RWPE2 (cell line): ENCODE data around the gene SNX20.
A peak's percentile ranks its signal among the peaks of the same experiment; 100 is the strongest.

ENCODE experiments used
- ATAC-seq: fragments of 200-7000 bp; cut with Tn5 transposase; 3 replicates; pipeline ENCODE4 v1.9.1; 2021; ENCODE audit warnings: low read depth
- DNase-seq: peaks from one replicate; pipeline ENCODE4 v3.0.0-alpha.2; 2020; ENCODE audit warnings: low spot score
- H3K27ac ChIP-seq: fragments of 450-650 bp; 2 replicates; pipeline ENCODE4 v1.5.1; 2017; ENCODE audit warnings: mild to moderate bottlenecking; ENCODE audit not compliant: poor library complexity, severe bottlenecking
- H3K27me3 ChIP-seq: fragments of 250-450 bp; sonication (Bioruptor Pico); 2 replicates; pipeline ENCODE4 v1.5.1; 2021; ENCODE audit warnings: mild to moderate bottlenecking, moderate library complexity; ENCODE audit not compliant: insufficient read depth, poor library complexity, severe bottlenecking
- H3K36me3 ChIP-seq: fragments of 250-450 bp; sonication (Bioruptor Pico); 2 replicates; pipeline ENCODE4 v1.5.1; 2020; ENCODE audit warnings: low read depth, mild to moderate bottlenecking, moderate library complexity
- H3K4me1 ChIP-seq: fragments of 250-450 bp; sonication (Bioruptor Pico); 2 replicates; pipeline ENCODE4 v1.5.1; 2021; ENCODE audit warnings: mild to moderate bottlenecking, moderate library complexity; ENCODE audit not compliant: insufficient read depth, poor library complexity, severe bottlenecking
- H3K4me3 ChIP-seq: fragments of 250-450 bp; sonication (Bioruptor Pico); 2 replicates; pipeline ENCODE4 v1.5.1; 2021; ENCODE audit warnings: mild to moderate bottlenecking, moderate library complexity; ENCODE audit not compliant: severe bottlenecking
- H3K9me3 ChIP-seq: fragments of 250-450 bp; sonication (Bioruptor Pico); 2 replicates; pipeline ENCODE4 v1.5.1; 2021; ENCODE audit warnings: mild to moderate bottlenecking, moderate library complexity; ENCODE audit not compliant: severe bottlenecking
- TF ChIP-seq, protein P1 (sequence below): fragments of 450-650 bp; IDR thresholded peaks from one replicate; pipeline ENCODE4 v1.5.1; 2017; ENCODE audit warnings: mild to moderate bottlenecking, moderate library complexity; ENCODE audit not compliant: poor library complexity, severe bottlenecking

Gene SNX20

DNA sequence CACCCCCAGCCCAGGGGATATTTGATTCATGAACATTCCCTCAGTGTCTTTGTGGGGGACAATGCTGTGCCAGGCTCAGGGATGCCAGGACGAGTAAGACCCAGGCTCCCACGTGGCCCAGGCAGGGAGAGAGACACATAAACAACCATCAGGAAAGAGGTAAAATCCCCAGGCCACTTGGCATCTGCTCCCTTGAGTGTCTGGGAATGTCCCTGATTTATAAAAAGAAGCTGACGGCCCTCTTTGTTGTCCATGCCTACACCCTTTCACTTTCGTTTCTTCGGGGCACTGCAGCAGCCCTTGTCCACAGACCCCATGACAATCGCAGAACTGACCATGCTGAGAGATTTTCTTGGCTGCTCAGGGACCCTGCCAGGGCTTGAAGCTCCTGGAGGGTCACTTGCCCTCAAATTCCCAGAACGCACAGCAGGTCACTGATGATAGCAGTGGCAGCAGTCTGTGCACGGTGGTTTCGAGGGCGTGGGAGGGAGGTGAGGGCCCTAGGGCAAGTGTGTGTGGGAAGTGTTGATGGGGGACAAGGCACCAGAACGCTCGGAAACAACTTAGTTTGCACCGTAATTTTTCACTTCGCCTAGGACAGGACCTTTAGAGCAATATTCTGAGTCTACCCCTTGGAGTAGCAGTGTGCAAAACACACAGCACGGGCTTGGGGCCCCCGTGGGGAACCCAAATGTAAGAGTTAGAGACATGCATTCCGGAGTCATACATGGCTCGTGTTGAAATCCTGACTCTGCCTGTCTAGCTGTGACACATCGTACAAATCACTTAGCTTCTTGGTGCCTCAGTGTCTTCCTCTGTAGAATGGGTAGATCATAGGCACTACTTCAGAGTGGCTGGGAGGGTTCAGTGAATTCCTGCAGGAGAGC lies 17.0 kb upstream of the SNX20 start:
- TF ChIP-seq, protein P1, sequence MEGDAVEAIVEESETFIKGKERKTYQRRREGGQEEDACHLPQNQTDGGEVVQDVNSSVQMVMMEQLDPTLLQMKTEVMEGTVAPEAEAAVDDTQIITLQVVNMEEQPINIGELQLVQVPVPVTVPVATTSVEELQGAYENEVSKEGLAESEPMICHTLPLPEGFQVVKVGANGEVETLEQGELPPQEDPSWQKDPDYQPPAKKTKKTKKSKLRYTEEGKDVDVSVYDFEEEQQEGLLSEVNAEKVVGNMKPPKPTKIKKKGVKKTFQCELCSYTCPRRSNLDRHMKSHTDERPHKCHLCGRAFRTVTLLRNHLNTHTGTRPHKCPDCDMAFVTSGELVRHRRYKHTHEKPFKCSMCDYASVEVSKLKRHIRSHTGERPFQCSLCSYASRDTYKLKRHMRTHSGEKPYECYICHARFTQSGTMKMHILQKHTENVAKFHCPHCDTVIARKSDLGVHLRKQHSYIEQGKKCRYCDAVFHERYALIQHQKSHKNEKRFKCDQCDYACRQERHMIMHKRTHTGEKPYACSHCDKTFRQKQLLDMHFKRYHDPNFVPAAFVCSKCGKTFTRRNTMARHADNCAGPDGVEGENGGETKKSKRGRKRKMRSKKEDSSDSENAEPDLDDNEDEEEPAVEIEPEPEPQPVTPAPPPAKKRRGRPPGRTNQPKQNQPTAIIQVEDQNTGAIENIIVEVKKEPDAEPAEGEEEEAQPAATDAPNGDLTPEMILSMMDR: no peak
- Histone ChIP-seq H3K27me3 (no peaks in the 10 kb centered on the region), H3K27ac (no peak overlapping the region), H3K36me3 (no peaks in the 10 kb centered on the region), H3K4me3 (no peak overlapping the region), H3K9me3 (no peaks in the 10 kb centered on the region), H3K4me1 (peaks cover 28% of the 10 kb centered on the region)
- DNase-seq (no peak), ATAC-seq (no peak)

DNA sequence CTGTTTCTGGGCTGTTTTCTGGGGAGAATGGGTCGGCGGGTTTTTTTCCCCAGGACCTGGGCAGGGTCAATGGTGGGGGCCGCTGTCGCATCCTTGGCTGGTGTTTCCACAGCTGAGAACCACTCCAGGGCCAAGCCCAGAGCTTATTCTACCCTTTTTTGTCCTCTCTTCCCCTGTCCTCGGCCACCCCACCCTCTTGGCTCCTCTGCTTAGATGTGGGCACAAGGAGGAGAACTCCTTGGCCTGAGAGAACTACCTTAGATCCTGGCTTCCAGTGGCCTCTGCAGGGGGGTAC lies 16.3 kb upstream of the SNX20 start:
- H3K27ac ChIP-seq: peak overlapping the region; percentile 23
- H3K4me1 ChIP-seq: peaks cover 28% of the 10 kb centered on the region
- no peaks in the 10 kb centered on the region for H3K36me3 ChIP-seq
- TF ChIP-seq, protein P1: no peak
- no peaks in the 10 kb centered on the region for H3K9me3 ChIP-seq
- H3K27me3 ChIP-seq: no peaks in the 10 kb centered on the region
- DNase-seq (no peak), ATAC-seq (no peak)
- H3K4me3 ChIP-seq: no peak overlapping the region

DNA sequence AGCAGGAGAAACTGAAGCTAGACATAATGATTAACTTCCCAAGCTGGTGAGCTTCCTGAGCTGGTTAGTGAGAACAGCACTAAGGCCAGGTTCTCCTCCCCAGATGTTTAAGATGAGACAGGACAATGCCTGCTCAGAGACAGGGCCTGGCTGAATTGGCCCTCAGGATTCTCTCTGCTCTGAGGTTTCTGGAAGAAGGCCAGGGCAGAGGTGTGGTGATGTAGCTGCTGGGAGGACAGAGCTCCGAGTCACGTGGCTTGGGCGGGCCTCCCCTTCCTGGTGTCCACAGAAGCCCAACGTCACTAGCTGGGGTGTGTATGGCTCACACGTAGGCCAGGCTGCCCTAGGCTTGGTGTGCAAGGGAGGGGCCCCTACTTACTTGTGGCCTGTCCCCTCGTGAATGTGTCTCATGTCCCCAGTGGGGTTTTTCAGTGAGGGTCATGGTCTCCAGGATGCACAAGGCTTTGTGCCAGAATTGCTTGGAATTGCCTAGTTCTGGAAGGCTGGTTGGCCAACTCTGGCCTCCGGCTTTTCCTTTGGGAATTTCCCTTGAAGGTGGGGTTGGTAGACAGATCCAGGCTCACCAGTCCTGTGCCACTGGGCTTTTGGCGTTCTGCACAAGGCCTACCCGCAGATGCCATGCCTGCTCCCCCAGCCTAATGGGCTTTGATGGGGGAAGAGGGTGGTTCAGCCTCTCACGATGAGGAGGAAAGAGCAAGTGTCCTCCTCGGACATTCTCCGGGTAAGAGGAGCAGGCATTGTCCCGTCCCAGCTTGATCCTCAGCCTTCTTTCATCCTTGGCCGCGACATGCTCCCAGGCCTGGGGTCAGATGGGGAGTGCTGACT lies 15.7 kb upstream of the SNX20 start:
- DNase-seq (peak; percentile 95), ATAC-seq (peak; percentile 76)
- H3K27me3 ChIP-seq: no peaks in the 10 kb centered on the region
- no peak overlapping the region for H3K4me3 ChIP-seq
- no peaks in the 10 kb centered on the region for H3K9me3 ChIP-seq
- peak overlapping the region; percentile 23 for H3K27ac ChIP-seq
- no peaks in the 10 kb centered on the region for H3K36me3 ChIP-seq
- peaks cover 28% of the 10 kb centered on the region for H3K4me1 ChIP-seq
- TF ChIP-seq, protein P1: no peak

DNA sequence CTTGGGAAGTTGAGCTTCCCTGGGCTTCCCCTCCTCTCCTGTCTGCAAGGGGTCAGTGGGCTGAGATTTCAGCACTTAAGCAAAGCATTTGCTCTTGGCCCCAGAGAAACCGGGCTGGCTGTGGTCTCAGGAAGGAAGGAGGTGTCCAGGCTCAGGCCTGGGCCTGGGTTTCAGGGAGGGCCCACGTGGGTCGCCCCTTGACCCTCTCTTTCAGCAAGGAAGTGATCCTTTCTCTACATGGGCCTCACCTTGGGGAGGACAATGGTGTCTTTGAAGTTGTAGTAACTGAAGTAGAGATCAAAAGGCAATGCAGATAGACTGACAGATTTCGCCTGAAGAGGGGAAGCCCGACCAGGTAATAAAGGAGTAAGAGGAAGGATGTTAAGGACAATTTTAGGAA lies 15.0 kb upstream of the SNX20 start:
- DNase-seq (no peak), ATAC-seq (no peak)
- TF ChIP-seq, protein P1: no peak
- H3K4me1 ChIP-seq: peaks cover 28% of the 10 kb centered on the region
- H3K27ac ChIP-seq: peak overlapping the region; percentile 23
- no peaks in the 10 kb centered on the region for H3K9me3 ChIP-seq
- H3K4me3 ChIP-seq: no peak overlapping the region
- H3K36me3 ChIP-seq: no peaks in the 10 kb centered on the region
- H3K27me3 ChIP-seq: no peaks in the 10 kb centered on the region
